ENCODE measurements around the gene JHY.

JHY gene

GRCh38 chr11:122998727-122999366, 116.3 kb downstream of the JHY start:
- TF ChIP-seq TCF12 (IDR thresholded peaks at IDR 0.05; ENCODE audit: low read depth) (no peak), RAD21 (IDR thresholded peaks at IDR 0.05; ENCODE audit: low read depth) (no peak), ZBTB7A (IDR thresholded peaks at IDR 0.05; ENCODE audit: low read depth) (no peak), MAX (IDR thresholded peaks at IDR 0.05) (no peak), FOXM1 (IDR thresholded peaks at IDR 0.05; ENCODE audit: borderline replicate concordance, low read depth) (no peak), REST (IDR thresholded peaks at IDR 0.05; ENCODE audit: low read depth) (no peak), CEBPB (IDR thresholded peaks at IDR 0.05) (no peak), CREB1 (IDR thresholded peaks at IDR 0.05; ENCODE audit: low read depth) (no peak), TAF1 (IDR thresholded peaks at IDR 0.05; ENCODE audit: low read depth) (no peak), EP300 (IDR thresholded peaks at IDR 0.05; ENCODE audit: borderline replicate concordance) (no peak), TEAD4 (IDR thresholded peaks at IDR 0.05) (no peak), YY1 (IDR thresholded peaks at IDR 0.05; ENCODE audit: low read depth) (no peak), EGR1 (IDR thresholded peaks at IDR 0.05) (no peak), NFIC (IDR thresholded peaks at IDR 0.05) (no peak)
- TF ChIP-seq, protein P1, sequence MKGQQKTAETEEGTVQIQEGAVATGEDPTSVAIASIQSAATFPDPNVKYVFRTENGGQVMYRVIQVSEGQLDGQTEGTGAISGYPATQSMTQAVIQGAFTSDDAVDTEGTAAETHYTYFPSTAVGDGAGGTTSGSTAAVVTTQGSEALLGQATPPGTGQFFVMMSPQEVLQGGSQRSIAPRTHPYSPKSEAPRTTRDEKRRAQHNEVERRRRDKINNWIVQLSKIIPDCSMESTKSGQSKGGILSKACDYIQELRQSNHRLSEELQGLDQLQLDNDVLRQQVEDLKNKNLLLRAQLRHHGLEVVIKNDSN (IDR thresholded peaks at IDR 0.05): no peak

DNA sequence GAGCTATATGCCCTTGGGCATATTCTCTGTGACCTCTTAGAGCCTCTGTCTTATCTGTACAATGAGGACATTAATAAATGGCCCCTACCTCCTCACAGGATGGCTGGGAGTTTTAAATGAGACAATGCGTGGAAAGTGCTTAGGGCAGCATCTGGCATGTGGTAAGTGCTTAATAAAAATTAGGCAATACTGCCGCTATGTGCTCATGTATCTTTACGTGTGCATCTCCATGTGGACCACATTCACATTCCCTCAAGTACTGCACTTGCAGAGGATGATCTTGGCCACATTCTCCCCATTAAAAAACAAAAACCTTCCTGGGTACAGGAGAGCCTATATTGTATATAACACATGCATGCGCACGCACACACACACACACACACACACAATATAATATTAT, 118.2 kb downstream of the JHY start:
- TF ChIP-seq REST (IDR thresholded peaks at IDR 0.05; ENCODE audit: low read depth) (no peak), EP300 (IDR thresholded peaks at IDR 0.05; ENCODE audit: borderline replicate concordance) (no peak), FOXM1 (IDR thresholded peaks at IDR 0.05; ENCODE audit: borderline replicate concordance, low read depth) (no peak), MAX (IDR thresholded peaks at IDR 0.05) (no peak), CEBPB (IDR thresholded peaks at IDR 0.05) (no peak), TEAD4 (IDR thresholded peaks at IDR 0.05) (no peak), EGR1 (IDR thresholded peaks at IDR 0.05) (no peak), CREB1 (IDR thresholded peaks at IDR 0.05; ENCODE audit: low read depth) (no peak), NFIC (IDR thresholded peaks at IDR 0.05) (no peak), TCF12 (IDR thresholded peaks at IDR 0.05; ENCODE audit: low read depth) (no peak), TAF1 (IDR thresholded peaks at IDR 0.05; ENCODE audit: low read depth) (no peak), ZBTB7A (IDR thresholded peaks at IDR 0.05; ENCODE audit: low read depth) (no peak), YY1 (IDR thresholded peaks at IDR 0.05; ENCODE audit: low read depth) (no peak), RAD21 (IDR thresholded peaks at IDR 0.05; ENCODE audit: low read depth) (no peak)
- TF ChIP-seq, protein P1 (IDR thresholded peaks at IDR 0.05): no peak

DNA sequence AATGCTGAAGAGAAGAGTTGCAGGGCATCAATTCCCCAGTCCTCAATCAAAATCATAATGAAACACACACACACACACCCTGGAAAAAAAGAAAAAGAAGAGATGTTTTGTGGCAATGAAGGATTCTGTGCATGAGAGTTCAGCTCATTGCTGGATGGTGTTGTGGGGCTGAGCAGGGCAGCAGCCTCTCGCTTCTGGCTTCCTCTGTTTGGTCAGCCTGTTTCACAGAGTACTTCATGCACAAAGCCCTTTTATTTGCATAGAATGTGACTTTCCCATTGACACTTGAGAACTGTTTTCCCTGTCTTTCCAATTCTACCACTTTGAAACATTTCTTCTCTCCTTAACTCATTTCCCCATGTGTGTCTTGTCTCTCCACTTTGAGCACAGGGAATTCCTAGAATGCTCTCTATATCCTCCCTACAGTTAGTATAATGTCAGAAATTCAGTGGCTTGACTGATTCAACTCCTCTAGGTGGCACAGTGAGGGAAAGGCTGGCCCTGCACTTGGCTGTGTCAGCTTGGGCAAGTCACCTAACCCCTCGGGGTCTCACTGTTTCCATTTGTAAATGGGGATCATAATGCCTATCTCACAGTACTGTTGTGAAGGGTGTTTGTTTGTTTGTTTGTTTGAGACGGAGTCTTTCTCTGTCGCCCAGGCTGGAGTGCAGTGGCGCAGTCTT, 124.4 kb downstream of the JHY start:
- TF ChIP-seq FOXM1 (IDR thresholded peaks at IDR 0.05; ENCODE audit: borderline replicate concordance, low read depth) (no peak), RAD21 (IDR thresholded peaks at IDR 0.05; ENCODE audit: low read depth) (no peak), CREB1 (IDR thresholded peaks at IDR 0.05; ENCODE audit: low read depth) (no peak), MAX (IDR thresholded peaks at IDR 0.05) (no peak), TAF1 (IDR thresholded peaks at IDR 0.05; ENCODE audit: low read depth) (no peak), EGR1 (IDR thresholded peaks at IDR 0.05) (no peak), YY1 (IDR thresholded peaks at IDR 0.05; ENCODE audit: low read depth) (no peak), CEBPB (IDR thresholded peaks at IDR 0.05) (no peak), NFIC (IDR thresholded peaks at IDR 0.05) (no peak), EP300 (IDR thresholded peaks at IDR 0.05; ENCODE audit: borderline replicate concordance) (no peak), ZBTB7A (IDR thresholded peaks at IDR 0.05; ENCODE audit: low read depth) (no peak), TEAD4 (IDR thresholded peaks at IDR 0.05) (no peak), REST (IDR thresholded peaks at IDR 0.05; ENCODE audit: low read depth) (no peak)
- TF ChIP-seq, protein P1 (IDR thresholded peaks at IDR 0.05): no peak

Data from Ishikawa (cell line).